Adipose tissue (tissue), 3 donors: ENCODE data around the gene FUOM. TPM values are rescaled to one million over a fixed set of nuclear protein-coding genes. Genes with fewer than 3 reads are reported as not detected.

Source experiments
- H3K27ac ChIP-seq: one replicate; pipeline ENCODE4 v1.5.1; 2013; ENCODE audit warnings: low read depth, low read length
- WGBS, 3 donors: extraction: QIAGEN DNeasy Blood & Tissue Kit; methylation state at CpG; one replicate each; pipeline ENCODE4 v1.1.7; 2013; 5-methylcytosine and 5-hydroxymethylcytosine counted together
- polyA plus RNA-seq, 3 donors: library from polyadenylated mRNA; stranded (reverse); fragments of 200-250 nt; gene quantifications; one replicate each; pipeline ENCODE4 v1.2.3, GENCODE V29; 2013
- donor health status: healthy with polysubstance abuse.
- donor health status: Bipolar disorder and iron deficiency.
- donor health status: healthy.

FUOM gene
- polyA plus RNA-seq, 3 donors, result 22.1 to 45.1 (median 23.3) TPM

- H3K27ac ChIP-seq, result no peak overlapping the region
- 90 to 91% (median 90%) methylated on average over 13 of the region's 13 CpGs for WGBS, 3 donors
Measured at GRCh38 chr10:133339708-133340380, 18.0 kb downstream of the FUOM start.

GRCh38 chr10:133338080-133339071 is 19.4 kb downstream of the FUOM start:
- H3K27ac ChIP-seq, result no peak overlapping the region
- WGBS, 3 donors, result 85 to 90% (median 90%) methylated on average over 10 of the region's 10 CpGs

GRCh38 chr10:133337370-133337725 is 20.5 kb downstream of the FUOM start:
- 72 to 91% (median 82%) methylated on average over 3 of the region's 3 CpGs for WGBS, 3 donors
- H3K27ac ChIP-seq, result no peak overlapping the region

GRCh38 chr10:133336577-133337369 is 21.0 kb downstream of the FUOM start, which contains the start of gene CALY:
Gene CALY, minus strand, starts transcription at chr10:133336896. Its CDS starts 7,907 bp downstream, at chr10:133328989.
- 11 to 16% (median 13%) methylated on average over 47 to 63 of the region's 63 CpGs for WGBS, 3 donors
- H3K27ac ChIP-seq, result no peak within 1 kb of the TSS

GRCh38 chr10:133336118-133336576 is 21.7 kb downstream of the FUOM start:
- H3K27ac ChIP-seq, result no peak overlapping the region
- 6 to 8% (median 8%) methylated on average over 29 to 41 of the region's 41 CpGs for WGBS, 3 donors

GRCh38 chr10:133335246-133336117 is 22.3 kb downstream of the FUOM start:
- no peak overlapping the region for H3K27ac ChIP-seq
- WGBS, 3 donors, result 2 to 3% (median 2%) methylated on average over 48 to 75 of the region's 75 CpGs

- 14 to 17% (median 15%) methylated on average over 36 to 49 of the region's 51 CpGs for WGBS, 3 donors
- no peak overlapping the region for H3K27ac ChIP-seq
Measured at GRCh38 chr10:133334503-133335245, 23.1 kb downstream of the FUOM start.

GRCh38 chr10:133332936-133333699 is 24.7 kb downstream of the FUOM start:
- no peak overlapping the region for H3K27ac ChIP-seq
- WGBS, 3 donors, result 73 to 87% (median 83%) methylated on average over 30 of the region's 30 CpGs

- 9% methylated on average over 37 of the region's 37 CpGs for WGBS, 3 donors
- no peak overlapping the region for H3K27ac ChIP-seq
Measured at GRCh38 chr10:133329491-133330202, 28.2 kb downstream of the FUOM start.

- WGBS, 3 donors, result 71 to 84% (median 80%) methylated on average over 15 of the region's 15 CpGs
- H3K27ac ChIP-seq, result no peak overlapping the region
Measured at GRCh38 chr10:133328358-133329343, 29.2 kb downstream of the FUOM start.

GRCh38 chr10:133327651-133328357 is 30.0 kb downstream of the FUOM start:
- no peak overlapping the region for H3K27ac ChIP-seq
- WGBS, 3 donors, result 35 to 50% (median 41%) methylated on average over 11 to 12 of the region's 12 CpGs

- WGBS, 3 donors, result 22 to 32% (median 25%) methylated on average over 26 to 28 of the region's 28 CpGs
- no peak overlapping the region for H3K27ac ChIP-seq
Measured at GRCh38 chr10:133326745-133327650, 30.8 kb downstream of the FUOM start.

- no peak overlapping the region for H3K27ac ChIP-seq
- WGBS, 3 donors, result 29 to 37% (median 35%) methylated on average over 9 of the region's 9 CpGs
Measured at GRCh38 chr10:133326223-133326551, 31.6 kb downstream of the FUOM start.
